ENCODE measurements around the gene EPB41L4B. TPM values are rescaled to one million over a fixed set of nuclear protein-coding genes. Genes with fewer than 3 reads are reported as not detected.

EPB41L4B gene
- total and polyA plus RNA-seq, 2 of the 13 experiments (the other 11 are each of a cell fraction or from before 2014, with no cell fraction given) = 17.6 to 22.1 TPM

DNA sequence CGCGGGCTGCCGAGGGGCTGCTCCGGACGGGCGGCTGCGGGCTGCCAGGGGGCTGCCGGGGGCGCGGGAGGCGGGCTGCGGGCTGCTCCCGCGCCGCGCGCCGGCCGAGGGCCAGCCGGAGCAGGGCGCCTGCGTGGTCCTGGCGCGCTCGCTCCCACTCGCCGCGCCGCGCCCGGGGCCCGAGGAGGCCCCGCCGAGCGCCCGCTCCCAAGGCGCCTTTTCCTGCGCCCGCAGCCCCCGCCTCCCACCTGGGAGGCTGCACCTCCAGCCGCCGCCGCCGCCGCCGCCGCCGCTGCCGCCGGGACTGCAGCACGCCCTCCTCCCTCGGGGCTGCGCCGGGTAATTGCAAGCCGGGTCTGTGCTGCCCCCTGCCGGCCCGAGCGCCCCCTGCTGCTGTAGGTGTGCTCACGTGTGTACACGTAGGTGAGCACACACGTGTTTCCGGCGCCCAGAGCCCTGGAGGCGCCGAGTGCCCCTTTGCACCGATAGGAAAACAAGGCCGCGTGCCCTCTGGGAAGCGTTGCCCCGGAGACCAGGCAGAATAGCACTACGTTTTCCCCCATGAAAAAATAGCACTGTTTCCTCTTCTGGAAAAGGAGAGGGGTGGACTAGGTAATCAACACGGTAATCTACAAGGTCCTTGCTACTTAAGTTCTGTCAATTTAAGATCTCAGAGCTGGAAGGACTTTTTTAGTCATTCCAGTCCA lies at the start of gene EPB41L4B (continued):
- TF ChIP-seq ZNF264 (CRISPR knock-in tag; IDR thresholded peaks at IDR 0.05) (0 out of 2 replicates have a peak, but pooled peaks have one; percentile 38), ZNF441 (CRISPR knock-in tag; IDR thresholded peaks at IDR 0.05; ENCODE audit: borderline replicate concordance) (peak; percentile 91), ZNF672 (CRISPR knock-in tag; IDR thresholded peaks at IDR 0.05) (peak; percentile 86; the same call in 1 of the 2 replicates), NFYB (CRISPR knock-in tag; IDR thresholded peaks at IDR 0.05) (no peak), ZNF30 (CRISPR knock-in tag; IDR thresholded peaks at IDR 0.05) (no peak; the same call in 1 of the 2 replicates), HNRNPLL (IDR thresholded peaks at IDR 0.05; ENCODE audit: low read depth, low read length, poor library complexity, severe bottlenecking) (no peak), KDM1A (CRISPR knock-in tag; IDR thresholded peaks at IDR 0.05) (no peak), NKX3-1 (CRISPR knock-in tag; IDR thresholded peaks at IDR 0.05) (peak; percentile 86), FOXJ3 (CRISPR knock-in tag; IDR thresholded peaks at IDR 0.05; ENCODE audit: borderline replicate concordance) (no peak; the same call in 1 of the 2 replicates), ONECUT2 (CRISPR knock-in tag; IDR thresholded peaks at IDR 0.05) (no peak; the same call in 1 of the 2 replicates), ZNF766 (CRISPR knock-in tag; IDR thresholded peaks at IDR 0.05; ENCODE audit: borderline replicate concordance) (peak; percentile 86; the same call in 1 of the 2 replicates), RORA (CRISPR knock-in tag; IDR thresholded peaks at IDR 0.05) (no peak)
- TF ChIP-seq, protein P1, sequence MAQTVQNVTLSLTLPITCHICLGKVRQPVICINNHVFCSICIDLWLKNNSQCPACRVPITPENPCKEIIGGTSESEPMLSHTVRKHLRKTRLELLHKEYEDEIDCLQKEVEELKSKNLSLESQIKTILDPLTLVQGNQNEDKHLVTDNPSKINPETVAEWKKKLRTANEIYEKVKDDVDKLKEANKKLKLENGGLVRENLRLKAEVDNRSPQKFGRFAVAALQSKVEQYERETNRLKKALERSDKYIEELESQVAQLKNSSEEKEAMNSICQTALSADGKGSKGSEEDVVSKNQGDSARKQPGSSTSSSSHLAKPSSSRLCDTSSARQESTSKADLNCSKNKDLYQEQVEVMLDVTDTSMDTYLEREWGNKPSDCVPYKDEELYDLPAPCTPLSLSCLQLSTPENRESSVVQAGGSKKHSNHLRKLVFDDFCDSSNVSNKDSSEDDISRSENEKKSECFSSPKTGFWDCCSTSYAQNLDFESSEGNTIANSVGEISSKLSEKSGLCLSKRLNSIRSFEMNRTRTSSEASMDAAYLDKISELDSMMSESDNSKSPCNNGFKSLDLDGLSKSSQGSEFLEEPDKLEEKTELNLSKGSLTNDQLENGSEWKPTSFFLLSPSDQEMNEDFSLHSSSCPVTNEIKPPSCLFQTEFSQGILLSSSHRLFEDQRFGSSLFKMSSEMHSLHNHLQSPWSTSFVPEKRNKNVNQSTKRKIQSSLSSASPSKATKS (CRISPR knock-in tag; IDR thresholded peaks at IDR 0.05) = no peak; the same call in 1 of the 2 replicates
- TF ChIP-seq, protein P2, sequence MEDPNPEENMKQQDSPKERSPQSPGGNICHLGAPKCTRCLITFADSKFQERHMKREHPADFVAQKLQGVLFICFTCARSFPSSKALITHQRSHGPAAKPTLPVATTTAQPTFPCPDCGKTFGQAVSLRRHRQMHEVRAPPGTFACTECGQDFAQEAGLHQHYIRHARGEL (CRISPR knock-in tag; IDR thresholded peaks at IDR 0.05) = 0 out of 2 replicates have a peak, but pooled peaks have one; percentile 31
- TF ChIP-seq, protein P3, sequence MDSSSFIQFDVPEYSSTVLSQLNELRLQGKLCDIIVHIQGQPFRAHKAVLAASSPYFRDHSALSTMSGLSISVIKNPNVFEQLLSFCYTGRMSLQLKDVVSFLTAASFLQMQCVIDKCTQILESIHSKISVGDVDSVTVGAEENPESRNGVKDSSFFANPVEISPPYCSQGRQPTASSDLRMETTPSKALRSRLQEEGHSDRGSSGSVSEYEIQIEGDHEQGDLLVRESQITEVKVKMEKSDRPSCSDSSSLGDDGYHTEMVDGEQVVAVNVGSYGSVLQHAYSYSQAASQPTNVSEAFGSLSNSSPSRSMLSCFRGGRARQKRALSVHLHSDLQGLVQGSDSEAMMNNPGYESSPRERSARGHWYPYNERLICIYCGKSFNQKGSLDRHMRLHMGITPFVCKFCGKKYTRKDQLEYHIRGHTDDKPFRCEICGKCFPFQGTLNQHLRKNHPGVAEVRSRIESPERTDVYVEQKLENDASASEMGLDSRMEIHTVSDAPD (CRISPR knock-in tag; IDR thresholded peaks at IDR 0.05) = peak; percentile 60; the same call in 1 of the 2 replicates
- TF ChIP-seq, protein P4, sequence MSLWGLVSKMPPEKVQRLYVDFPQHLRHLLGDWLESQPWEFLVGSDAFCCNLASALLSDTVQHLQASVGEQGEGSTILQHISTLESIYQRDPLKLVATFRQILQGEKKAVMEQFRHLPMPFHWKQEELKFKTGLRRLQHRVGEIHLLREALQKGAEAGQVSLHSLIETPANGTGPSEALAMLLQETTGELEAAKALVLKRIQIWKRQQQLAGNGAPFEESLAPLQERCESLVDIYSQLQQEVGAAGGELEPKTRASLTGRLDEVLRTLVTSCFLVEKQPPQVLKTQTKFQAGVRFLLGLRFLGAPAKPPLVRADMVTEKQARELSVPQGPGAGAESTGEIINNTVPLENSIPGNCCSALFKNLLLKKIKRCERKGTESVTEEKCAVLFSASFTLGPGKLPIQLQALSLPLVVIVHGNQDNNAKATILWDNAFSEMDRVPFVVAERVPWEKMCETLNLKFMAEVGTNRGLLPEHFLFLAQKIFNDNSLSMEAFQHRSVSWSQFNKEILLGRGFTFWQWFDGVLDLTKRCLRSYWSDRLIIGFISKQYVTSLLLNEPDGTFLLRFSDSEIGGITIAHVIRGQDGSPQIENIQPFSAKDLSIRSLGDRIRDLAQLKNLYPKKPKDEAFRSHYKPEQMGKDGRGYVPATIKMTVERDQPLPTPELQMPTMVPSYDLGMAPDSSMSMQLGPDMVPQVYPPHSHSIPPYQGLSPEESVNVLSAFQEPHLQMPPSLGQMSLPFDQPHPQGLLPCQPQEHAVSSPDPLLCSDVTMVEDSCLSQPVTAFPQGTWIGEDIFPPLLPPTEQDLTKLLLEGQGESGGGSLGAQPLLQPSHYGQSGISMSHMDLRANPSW (CRISPR knock-in tag; IDR thresholded peaks at IDR 0.05; ENCODE audit: borderline replicate concordance) = no peak
- TF ChIP-seq, protein P5, sequence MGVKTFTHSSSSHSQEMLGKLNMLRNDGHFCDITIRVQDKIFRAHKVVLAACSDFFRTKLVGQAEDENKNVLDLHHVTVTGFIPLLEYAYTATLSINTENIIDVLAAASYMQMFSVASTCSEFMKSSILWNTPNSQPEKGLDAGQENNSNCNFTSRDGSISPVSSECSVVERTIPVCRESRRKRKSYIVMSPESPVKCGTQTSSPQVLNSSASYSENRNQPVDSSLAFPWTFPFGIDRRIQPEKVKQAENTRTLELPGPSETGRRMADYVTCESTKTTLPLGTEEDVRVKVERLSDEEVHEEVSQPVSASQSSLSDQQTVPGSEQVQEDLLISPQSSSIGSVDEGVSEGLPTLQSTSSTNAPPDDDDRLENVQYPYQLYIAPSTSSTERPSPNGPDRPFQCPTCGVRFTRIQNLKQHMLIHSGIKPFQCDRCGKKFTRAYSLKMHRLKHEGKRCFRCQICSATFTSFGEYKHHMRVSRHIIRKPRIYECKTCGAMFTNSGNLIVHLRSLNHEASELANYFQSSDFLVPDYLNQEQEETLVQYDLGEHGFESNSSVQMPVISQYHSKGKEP (CRISPR knock-in tag; IDR thresholded peaks at IDR 0.05) = peak; percentile 86; the same call in 1 of the 2 replicates

Data from HepG2 (cell line).